Measurements from ENCODE around the gene KMO. TPM values are rescaled to one million over a fixed set of nuclear protein-coding genes. Genes with fewer than 3 reads are reported as not detected.

Gene KMO
- total and polyA plus RNA-seq, 2 of the 4 experiments (the other 2 are of a cell fraction): not detected

- Histone ChIP-seq H4K5ac (ENCODE audit: low read depth, low read length) (no peak overlapping the region), H3K27ac (ENCODE audit: insufficient read depth, low read length) (no peak overlapping the region), H3K36me3 (ENCODE audit: control insufficient read depth, insufficient read depth, low read length) (no peaks in the 10 kb centered on the region), H2BK5ac (ENCODE audit: low read depth, low read length, poor library complexity, severe bottlenecking) (no peak overlapping the region), H3K23ac (ENCODE audit: low read depth, low read length) (no peak overlapping the region), H3K9ac (ENCODE audit: low read depth, low read length) (no peak overlapping the region), H3K79me1 (ENCODE audit: low read depth in 1 of 2, low read length in 2 of 2) (peaks cover 9 to 10% of the 10 kb centered on the region in 2 experiments), H3K9me3 (ENCODE audit: control insufficient read depth, insufficient read depth, low read length) (no peaks in the 10 kb centered on the region), H2AFZ (replicated peaks; ENCODE audit: low read length, poor library complexity) (no peak overlapping the region), H3K18ac (ENCODE audit: low read depth, low read length) (no peak overlapping the region), H4K91ac (ENCODE audit: insufficient read depth, low read depth, low read length) (no peak overlapping the region), H2AK9ac (replicated peaks; ENCODE audit: low read depth, low read length, poor library complexity) (no peak overlapping the region), H3K4ac (ENCODE audit: low read depth, low read length) (no peak overlapping the region), H4K8ac (ENCODE audit: low read depth in 2 of 2, low read length in 2 of 2) (no peak overlapping the region), H4K20me1 (ENCODE audit: insufficient read depth, low read length) (0 out of 2 replicates have a peak, but pooled peaks cover 3% of the 10 kb centered on the region), H2BK20ac (ENCODE audit: low read depth, low read length) (no peak overlapping the region), H3K56ac (ENCODE audit: extremely low read depth, insufficient read depth, low read length) (no peak overlapping the region), H3K9me1 (ENCODE audit: insufficient read depth, low read length) (peaks cover 6% of the 10 kb centered on the region; the same call in 1 of the 2 replicates), H3K14ac (replicated peaks; ENCODE audit: low read depth, low read length) (no peak overlapping the region), H3K4me3 (ENCODE audit: insufficient read depth, low read depth, low read length) (no peak overlapping the region), H2BK120ac (ENCODE audit: low read depth, low read length) (no peak overlapping the region), H3K4me1 (ENCODE audit: control insufficient read depth, insufficient read depth, low read length) (peaks cover 4% of the 10 kb centered on the region), H2AK5ac (ENCODE audit: low read depth, low read length) (no peak overlapping the region), H3K4me2 (ENCODE audit: low read depth, low read length) (no peak overlapping the region), H2BK15ac (ENCODE audit: low read depth, low read length) (no peak overlapping the region), H3K27me3 (ENCODE audit: control insufficient read depth, insufficient read depth, low read length) (no peaks in the 10 kb centered on the region)
- dilution Hi-C loops (cut with HindIII; ENCODE audit: low sequenced_read_pairs, unreplicated experiment) (no loop called here), intact Hi-C loops (cut with micrococcal nuclease) (no loop called here), in situ Hi-C loops (cut with MboI; ENCODE audit: low sequenced_read_pairs) (no loop called here)
- BruUV-seq (replicated peaks): no TSS peak
- TF ChIP-seq MAZ (IDR thresholded peaks at IDR 0.05; ENCODE audit: borderline replicate concordance, low read depth, low read length) (no peak), RAD21 (IDR thresholded peaks at IDR 0.05; ENCODE audit: low read length) (no peak), CHD1 (IDR thresholded peaks at IDR 0.05; ENCODE audit: low read depth, low read length) (no peak), SMC3 (IDR thresholded peaks at IDR 0.05; ENCODE audit: low read depth, low read length) (no peak)
- WGBS, 2 experiments (ENCODE audit: extremely low coverage in 2 of 2, insufficient read length in 1 of 2): 100% methylated on average over 1 of the region's 1 CpG; no CpG with 5 or more reads in 1 of the 2 experiments
- no peak for ATAC-seq (ENCODE audit: low read depth)
- CTCF ChIA-PET: interaction anchor here (0.7 kb wide), 1 partner anchor 259 kb away, joined by 3 read pairs; no protein-coding TSS in a partner anchor
- no peak for DNase-seq
- POLR2A ChIA-PET (ENCODE audit: unreplicated experiment): no interaction called here
These were observed 110.4 kb downstream of the KMO start for GRCh38 chr1:241642593-241642944.

Measured in IMR-90 (cell line).